Large intestine (tissue), 3 donors: Measurements from ENCODE around the gene PKHD1. TPM values are rescaled to one million over a fixed set of nuclear protein-coding genes. Genes with fewer than 3 reads are reported as not detected.
"Not testable (repeated sequence)": the region's sequence is repeated elsewhere in the genome, so short reads cannot be mapped to it uniquely, and the experiment has no call there.

Experiments used
- DNase-seq, 2 donors: peaks; one replicate each; pipeline versions ENCODE4 v3.0.0 to v3.0.0-alpha.2; 2013
- H3K27ac ChIP-seq: one replicate; pipeline ENCODE4 v1.5.1; 2013; ENCODE audit warnings: low read length
- H3K27me3 ChIP-seq: 2 replicates; pipeline ENCODE4 v1.6.1; 2013; ENCODE audit warnings: low read length; ENCODE audit not compliant: control insufficient read depth, insufficient read depth
- H3K36me3 ChIP-seq: 2 replicates; pipeline ENCODE4 v1.6.1; 2013; ENCODE audit warnings: low read length; ENCODE audit not compliant: control insufficient read depth, insufficient read depth
- H3K4me1 ChIP-seq: one replicate; pipeline ENCODE4 v1.6.1; 2013; ENCODE audit warnings: low read length; ENCODE audit not compliant: control insufficient read depth, insufficient read depth
- H3K4me3 ChIP-seq: one replicate; pipeline ENCODE4 v1.5.1; 2013; ENCODE audit warnings: low read length
- H3K9me3 ChIP-seq: one replicate; pipeline ENCODE4 v1.6.1; 2013; ENCODE audit warnings: mild to moderate bottlenecking, low read depth, low read length, moderate library complexity; ENCODE audit not compliant: control insufficient read depth
- WGBS: methylation state at CpG from one replicate; pipeline ENCODE4 v1.1.5; 2013; ENCODE audit warnings: low lambda C conversion rate; ENCODE audit not compliant: insufficient coverage; 5-methylcytosine and 5-hydroxymethylcytosine counted together
- polyA plus RNA-seq: library from polyadenylated mRNA; unstranded; fragments of 120-200 nt; gene quantifications from one replicate; pipeline ENCODE4 v1.2.1, GENCODE V29; 2013

Gene PKHD1
- polyA plus RNA-seq, 1 donor, result 0.36 TPM

GRCh38 chr6:51965222-51965801 is 122.1 kb downstream of the PKHD1 start:
- no peaks in the 10 kb centered on the region for H3K27me3 ChIP-seq
- DNase-seq, result no peak
- no peaks in the 10 kb centered on the region for H3K9me3 ChIP-seq
- 8% methylated on average over 2 of the region's 3 CpGs for WGBS
- peaks cover 14% of the 10 kb centered on the region for H3K4me1 ChIP-seq
- no peak overlapping the region for H3K27ac ChIP-seq
- H3K4me3 ChIP-seq, result no peak overlapping the region
- H3K36me3 ChIP-seq, result no peaks in the 10 kb centered on the region

DNA sequence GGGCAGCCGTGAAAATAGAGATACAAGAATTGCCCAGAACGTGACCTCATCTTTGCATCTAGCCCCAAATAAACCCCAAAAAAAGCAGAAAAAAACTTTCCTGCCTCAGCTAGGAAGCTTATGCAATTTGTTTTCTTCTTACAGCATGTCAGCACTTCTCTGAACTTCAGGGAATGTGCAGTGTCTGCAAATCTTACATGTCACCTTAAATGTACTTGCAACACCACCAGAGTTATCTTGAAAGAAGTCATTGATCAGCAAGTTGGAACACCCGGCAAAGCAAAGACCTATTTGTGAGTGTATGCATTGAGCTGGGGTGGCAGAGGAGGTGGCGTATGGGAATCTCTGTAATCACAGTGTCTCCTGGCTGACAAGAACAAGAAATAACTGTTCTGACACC is 123.4 kb downstream of the PKHD1 start:
- Histone ChIP-seq H3K36me3 (no peaks in the 10 kb centered on the region), H3K4me3 (no peak overlapping the region), H3K27ac (no peak overlapping the region), H3K9me3 (no peaks in the 10 kb centered on the region), H3K4me1 (peaks cover 14% of the 10 kb centered on the region), H3K27me3 (no peaks in the 10 kb centered on the region)
- WGBS, result no CpG with 5 or more reads among the region's 4 CpGs
- peak; percentile 69 to 74 for DNase-seq

GRCh38 chr6:51962354-51962753 is 125.1 kb downstream of the PKHD1 start:
- H3K36me3 ChIP-seq, result no peaks in the 10 kb centered on the region
- H3K9me3 ChIP-seq, result no peaks in the 10 kb centered on the region
- 100% methylated on average over 1 of the region's 1 CpG for WGBS
- no peak overlapping the region for H3K27ac ChIP-seq
- DNase-seq, result peak; percentile 29 to 51
- no peaks in the 10 kb centered on the region for H3K27me3 ChIP-seq
- no peak overlapping the region for H3K4me3 ChIP-seq
- peaks cover 14% of the 10 kb centered on the region for H3K4me1 ChIP-seq

GRCh38 chr6:51960419-51960818 is 127.0 kb downstream of the PKHD1 start:
- no peak for DNase-seq
- H3K36me3 ChIP-seq, result no peaks in the 10 kb centered on the region
- WGBS, result no CpG with 5 or more reads among the region's 2 CpGs
- H3K27me3 ChIP-seq, result no peaks in the 10 kb centered on the region
- no peak overlapping the region for H3K4me3 ChIP-seq
- H3K27ac ChIP-seq, result no peak overlapping the region
- H3K4me1 ChIP-seq, result peaks cover 14% of the 10 kb centered on the region
- H3K9me3 ChIP-seq, result no peaks in the 10 kb centered on the region

DNA sequence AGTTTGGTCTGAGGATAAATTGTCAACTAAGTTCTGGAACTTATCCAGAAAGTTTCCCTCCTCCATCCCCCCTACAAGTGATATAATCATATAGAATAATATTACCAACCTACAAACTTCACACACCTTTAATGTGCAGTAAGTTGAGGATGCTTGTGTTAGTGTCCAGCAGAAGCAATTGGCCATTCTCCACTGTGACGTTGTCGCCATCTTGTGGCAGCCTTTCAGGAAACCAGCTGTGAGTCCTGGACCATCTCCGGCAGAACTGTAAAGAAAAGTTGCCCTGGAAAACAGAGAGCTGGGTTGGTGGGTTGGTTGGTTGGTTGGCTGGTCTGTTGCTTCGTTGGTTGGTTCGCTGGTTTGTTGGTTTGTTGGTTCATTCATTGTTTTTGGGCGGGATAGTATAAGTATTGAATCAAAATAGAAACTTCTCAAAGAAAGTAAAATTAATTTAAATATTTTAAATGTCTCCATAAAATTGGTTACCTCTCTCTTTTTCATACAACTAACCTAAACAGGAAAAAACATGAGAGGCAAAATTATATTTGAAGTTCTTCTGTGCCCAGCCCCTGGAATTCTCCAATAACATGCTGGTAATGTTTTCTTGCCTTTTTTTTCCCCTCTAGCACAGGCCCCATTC is 127.5 kb downstream of the PKHD1 start:
- peak; percentile 60 to 78 for DNase-seq
- peaks cover 14% of the 10 kb centered on the region for H3K4me1 ChIP-seq
- no peaks in the 10 kb centered on the region for H3K9me3 ChIP-seq
- no peaks in the 10 kb centered on the region for H3K36me3 ChIP-seq
- no peak overlapping the region for H3K4me3 ChIP-seq
- H3K27me3 ChIP-seq, result no peaks in the 10 kb centered on the region
- no peak overlapping the region for H3K27ac ChIP-seq
- WGBS, result no CpG with 5 or more reads among the region's 6 CpGs

DNA sequence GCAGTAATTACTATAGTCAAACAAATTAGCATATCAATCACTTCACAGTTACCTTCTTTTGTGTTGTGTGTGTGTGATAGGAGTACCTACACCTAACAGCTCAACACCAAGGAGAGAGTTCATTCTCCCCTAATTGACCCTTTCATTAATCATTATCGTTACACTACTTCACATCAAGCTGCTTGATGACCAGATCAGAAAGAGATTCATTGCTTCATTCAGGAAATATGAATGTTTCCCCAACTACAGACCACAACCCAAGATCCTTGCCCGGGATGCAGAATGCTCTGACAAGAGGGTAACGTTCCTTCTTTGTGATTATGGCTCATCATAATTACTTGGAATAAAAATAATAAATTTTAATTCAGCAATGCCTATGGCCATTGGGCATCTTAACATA is 132.7 kb downstream of the PKHD1 start:
- Histone ChIP-seq H3K36me3 (no peaks in the 10 kb centered on the region), H3K9me3 (no peaks in the 10 kb centered on the region), H3K27me3 (no peaks in the 10 kb centered on the region), H3K4me3 (no peak overlapping the region), H3K27ac (no peak overlapping the region), H3K4me1 (peaks cover under 1% of the 10 kb centered on the region)
- no peak for DNase-seq
- WGBS, result no CpG with 5 or more reads among the region's 3 CpGs

- Histone ChIP-seq H3K27ac (no peak overlapping the region), H3K27me3 (no peaks in the 10 kb centered on the region), H3K4me1 (peaks cover 4% of the 10 kb centered on the region), H3K4me3 (no peak overlapping the region), H3K36me3 (no peaks in the 10 kb centered on the region), H3K9me3 (no peaks in the 10 kb centered on the region)
- DNase-seq, result no peak
These were observed 134.2 kb downstream of the PKHD1 start for GRCh38 chr6:51953246-51953645.

DNA sequence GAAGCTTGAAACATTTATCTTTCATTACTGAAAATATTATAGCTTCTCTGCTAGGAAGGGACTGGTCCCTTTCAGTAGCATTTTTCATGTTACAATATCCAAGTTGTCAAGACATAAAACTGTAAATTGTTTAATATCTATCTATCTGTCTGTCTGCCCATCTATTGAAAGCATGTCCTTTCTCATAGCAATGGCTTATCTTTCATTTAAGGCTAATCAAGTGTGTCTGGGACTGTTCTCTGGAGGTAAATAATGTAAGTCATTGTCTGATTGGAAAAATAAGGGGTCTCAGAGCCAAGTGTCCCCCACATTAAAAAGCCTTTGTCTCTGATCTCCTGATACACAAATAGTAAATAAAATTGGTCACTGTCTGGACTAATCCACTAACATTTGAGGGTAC is 135.5 kb downstream of the PKHD1 start:
- no peak for DNase-seq
- Histone ChIP-seq H3K4me3 (no peak overlapping the region), H3K27me3 (no peaks in the 10 kb centered on the region), H3K4me1 (peaks cover 4% of the 10 kb centered on the region), H3K27ac (no peak overlapping the region), H3K36me3 (no peaks in the 10 kb centered on the region), H3K9me3 (no peaks in the 10 kb centered on the region)

DNA sequence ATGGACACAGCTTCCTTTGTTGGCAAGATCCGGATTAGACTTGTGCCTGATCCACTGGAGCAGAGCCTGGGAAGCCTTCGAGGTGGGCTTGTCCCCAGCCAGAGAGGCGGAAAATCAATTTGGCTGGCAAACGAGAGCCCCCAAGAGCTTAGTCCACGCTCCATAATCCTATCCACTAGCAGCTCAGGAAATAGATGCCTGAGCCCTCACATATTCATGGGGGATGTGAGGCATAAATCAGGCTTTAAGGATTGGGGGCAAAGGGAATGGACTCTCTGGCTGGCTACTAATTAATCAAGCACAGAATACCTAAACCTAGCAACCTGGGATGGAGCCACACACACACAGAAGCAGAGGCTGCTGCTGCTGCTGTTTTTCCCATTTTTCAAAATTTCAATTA is 137.9 kb downstream of the PKHD1 start:
- Histone ChIP-seq H3K27me3 (no peaks in the 10 kb centered on the region), H3K9me3 (no peaks in the 10 kb centered on the region), H3K27ac (no peak overlapping the region), H3K4me1 (peaks cover 4% of the 10 kb centered on the region), H3K36me3 (no peaks in the 10 kb centered on the region), H3K4me3 (no peak overlapping the region)
- peak in 1 of 2 donors; percentile 26 for DNase-seq
- WGBS, result no CpG with 5 or more reads among the region's 5 CpGs

GRCh38 chr6:51939695-51940094 is 147.7 kb downstream of the PKHD1 start:
- 75% methylated on average over 1 of the region's 2 CpGs for WGBS
- H3K27ac ChIP-seq, result not testable (repeated sequence)

More at GRCh38 chr6:51939695-51940094, 147.7 kb downstream of the PKHD1 start:
- not testable (repeated sequence) for DNase-seq, H3K36me3 ChIP-seq, H3K27me3 ChIP-seq, H3K4me3 ChIP-seq, H3K9me3 ChIP-seq
- H3K4me1 ChIP-seq, result peaks cover 19% of the 10 kb centered on the region
